HG03565 (cell line): Measurements from ENCODE around the gene TMEFF1.
A peak's percentile ranks its signal among the peaks of the same experiment; 100 is the strongest.
"Not testable (repeated sequence)": the region's sequence is repeated elsewhere in the genome, so short reads cannot be mapped to it uniquely, and the experiment has no call there.

Experiments
- ATAC-seq: cut with Tn5 transposase; IDR thresholded peaks from one replicate; pipeline ENCODE4 v1.9.1; 2021; ENCODE audit warnings: mild to moderate bottlenecking, moderate library complexity; ENCODE audit not compliant: unreplicated experiment

Gene TMEFF1, protein sequence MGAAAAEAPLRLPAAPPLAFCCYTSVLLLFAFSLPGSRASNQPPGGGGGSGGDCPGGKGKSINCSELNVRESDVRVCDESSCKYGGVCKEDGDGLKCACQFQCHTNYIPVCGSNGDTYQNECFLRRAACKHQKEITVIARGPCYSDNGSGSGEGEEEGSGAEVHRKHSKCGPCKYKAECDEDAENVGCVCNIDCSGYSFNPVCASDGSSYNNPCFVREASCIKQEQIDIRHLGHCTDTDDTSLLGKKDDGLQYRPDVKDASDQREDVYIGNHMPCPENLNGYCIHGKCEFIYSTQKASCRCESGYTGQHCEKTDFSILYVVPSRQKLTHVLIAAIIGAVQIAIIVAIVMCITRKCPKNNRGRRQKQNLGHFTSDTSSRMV

DNA sequence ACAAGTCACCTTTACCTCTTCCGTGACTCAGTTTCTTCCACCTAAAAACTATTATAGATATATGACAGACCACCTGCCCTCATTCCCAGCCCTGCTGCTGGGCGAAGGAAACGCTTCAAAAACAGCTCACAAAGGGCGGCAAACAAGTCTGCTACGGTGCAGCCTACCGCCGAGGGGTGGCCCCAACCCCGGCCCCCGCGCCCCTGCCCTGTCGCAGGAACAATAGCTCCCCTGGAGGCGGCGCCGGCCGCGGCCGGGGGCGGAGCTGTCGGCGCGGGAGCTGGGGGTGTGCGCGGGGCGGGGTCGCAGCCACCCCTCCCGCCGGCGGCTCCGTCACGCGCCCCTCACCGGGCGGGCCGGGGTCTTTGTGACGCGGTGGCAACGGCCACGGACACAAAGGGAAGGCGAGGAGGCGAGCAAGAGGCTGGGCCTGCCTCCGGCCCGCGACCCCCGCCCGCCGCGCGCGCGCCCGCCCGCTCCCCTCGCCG lies at the start of gene TMEFF1:
TMEFF1 (plus strand) TSS at position 362 of the 488 bp plus-strand sequence. CDS start 396 bp downstream, outside the sequence.
- peak; percentile 25 for ATAC-seq

DNA sequence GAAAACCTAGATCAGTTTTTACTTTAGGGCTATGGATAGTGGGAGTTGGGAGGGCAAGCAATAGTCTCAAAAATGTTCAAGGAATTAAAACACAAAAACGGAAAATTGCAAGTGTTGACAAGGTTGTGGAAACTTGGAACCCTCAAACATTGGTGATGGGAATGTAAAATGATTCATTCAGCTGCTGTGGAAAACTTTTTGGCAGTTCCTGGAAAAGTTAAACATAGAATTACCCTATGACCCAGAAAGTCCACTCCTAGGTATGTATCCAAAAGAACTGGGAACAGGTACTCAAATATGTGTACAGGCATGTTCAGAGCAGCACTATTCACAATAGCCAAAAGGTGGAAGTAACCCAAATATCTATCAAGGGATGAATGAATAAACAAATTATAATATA lies 47.2 kb upstream of the TMEFF1 start:
- ATAC-seq, result no peak

DNA sequence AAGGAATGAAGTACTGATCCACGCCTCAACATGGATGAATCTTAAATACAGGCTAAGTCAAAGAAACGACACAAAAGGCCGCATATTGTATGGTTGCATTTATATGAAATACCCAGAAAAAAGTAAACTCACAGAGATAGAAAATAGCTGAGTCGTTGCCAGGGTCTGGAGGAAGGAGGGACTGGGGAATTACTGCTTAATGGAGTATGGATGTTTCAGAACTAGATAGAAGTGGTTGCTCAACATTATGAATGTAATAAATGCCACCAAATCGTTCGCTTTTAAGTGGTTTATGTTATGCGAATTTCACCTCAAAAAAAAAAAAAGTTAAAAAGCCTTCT lies 46.8 kb upstream of the TMEFF1 start:
- no peak for ATAC-seq

DNA sequence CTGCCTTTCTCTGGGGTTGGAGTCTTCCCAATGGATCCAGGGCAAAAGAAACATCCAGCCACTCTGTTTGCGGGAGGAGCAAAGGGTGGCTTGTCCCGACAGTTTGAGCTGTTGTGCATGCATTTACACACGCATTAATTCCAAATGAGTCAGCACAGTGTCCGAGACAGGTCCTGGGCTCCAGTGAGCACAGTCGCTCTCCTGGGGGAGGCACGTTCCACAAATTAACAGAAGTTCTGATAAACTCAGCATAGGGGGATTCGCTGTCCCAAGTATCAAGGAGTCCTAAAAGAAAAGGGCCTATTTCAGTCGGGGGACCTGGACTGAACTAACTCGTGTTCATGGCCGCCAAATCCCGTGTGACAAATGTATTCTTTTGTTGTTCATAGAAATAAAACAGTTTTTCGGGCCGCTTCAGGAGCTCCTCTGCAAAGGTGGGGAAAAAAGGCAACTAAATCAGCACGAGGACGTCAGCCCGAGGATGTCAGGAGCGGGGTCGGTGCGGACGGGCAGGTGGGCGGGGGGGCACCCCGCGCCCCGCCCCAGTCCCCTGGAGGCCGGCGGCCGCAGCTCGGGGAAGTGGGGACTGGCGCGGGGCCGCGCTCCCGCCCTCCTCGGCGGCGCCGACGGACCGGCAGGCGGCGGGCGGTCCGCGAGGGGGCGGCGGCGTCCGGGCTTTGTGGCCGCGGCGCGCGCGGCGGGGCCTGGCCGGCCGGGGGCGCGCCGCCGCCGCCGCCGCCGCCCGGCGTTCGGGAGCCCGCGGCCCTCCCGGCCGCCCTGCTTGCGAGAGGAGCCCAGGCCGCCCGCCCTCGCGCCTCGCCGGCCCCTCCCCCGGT lies 46.2 kb upstream of the TMEFF1 start, which contains the start of gene MSANTD3:
MSANTD3 (plus strand) TSS at position 614 of the 836 bp plus-strand sequence. CDS start 14,796 bp downstream, outside the sequence.
- peak; percentile 62 for ATAC-seq

DNA sequence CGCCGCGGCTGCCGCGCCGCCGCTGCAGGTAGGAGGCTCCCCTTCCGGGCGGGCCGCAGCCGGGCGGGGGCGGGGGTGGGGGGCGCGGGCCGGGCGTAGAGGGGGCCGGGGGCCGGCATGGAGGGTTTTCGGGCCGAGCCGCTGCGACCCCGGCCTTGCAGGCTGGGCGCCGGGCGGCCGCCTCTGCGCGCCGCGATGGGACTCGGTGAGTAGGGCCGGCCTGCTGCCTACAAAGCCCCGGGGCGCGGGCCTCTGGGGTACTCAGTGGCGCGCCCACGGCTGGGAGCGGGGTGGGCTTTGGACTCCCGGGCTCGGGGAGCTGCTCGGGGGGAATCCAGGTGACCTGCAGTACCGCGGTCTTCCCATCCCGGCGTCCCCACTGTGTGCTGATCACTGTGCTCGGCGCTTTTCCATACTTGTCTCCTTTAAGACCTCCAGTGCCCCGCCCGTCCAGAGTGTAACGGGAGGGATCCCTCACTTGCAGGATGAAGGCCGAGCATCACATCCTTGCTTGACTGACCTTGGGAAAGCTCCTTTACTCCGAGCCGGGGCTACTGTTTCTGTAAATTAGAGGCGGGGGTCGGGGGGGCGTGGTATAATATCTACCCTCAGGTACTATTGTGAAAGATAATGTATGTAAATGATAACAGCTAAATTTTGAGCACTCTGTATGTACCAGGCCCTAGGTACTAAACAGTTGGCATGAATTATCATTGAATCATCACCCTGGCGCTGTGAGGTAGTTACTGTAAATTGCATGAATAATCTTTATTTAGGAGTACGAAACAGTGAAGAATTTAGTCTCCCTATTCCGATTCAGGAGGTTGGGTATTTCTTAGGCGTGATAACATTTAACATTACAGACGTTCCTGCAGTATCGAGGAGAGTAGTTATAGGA lies 45.3 kb upstream of the TMEFF1 start:
- ATAC-seq, result peak; percentile 40

DNA sequence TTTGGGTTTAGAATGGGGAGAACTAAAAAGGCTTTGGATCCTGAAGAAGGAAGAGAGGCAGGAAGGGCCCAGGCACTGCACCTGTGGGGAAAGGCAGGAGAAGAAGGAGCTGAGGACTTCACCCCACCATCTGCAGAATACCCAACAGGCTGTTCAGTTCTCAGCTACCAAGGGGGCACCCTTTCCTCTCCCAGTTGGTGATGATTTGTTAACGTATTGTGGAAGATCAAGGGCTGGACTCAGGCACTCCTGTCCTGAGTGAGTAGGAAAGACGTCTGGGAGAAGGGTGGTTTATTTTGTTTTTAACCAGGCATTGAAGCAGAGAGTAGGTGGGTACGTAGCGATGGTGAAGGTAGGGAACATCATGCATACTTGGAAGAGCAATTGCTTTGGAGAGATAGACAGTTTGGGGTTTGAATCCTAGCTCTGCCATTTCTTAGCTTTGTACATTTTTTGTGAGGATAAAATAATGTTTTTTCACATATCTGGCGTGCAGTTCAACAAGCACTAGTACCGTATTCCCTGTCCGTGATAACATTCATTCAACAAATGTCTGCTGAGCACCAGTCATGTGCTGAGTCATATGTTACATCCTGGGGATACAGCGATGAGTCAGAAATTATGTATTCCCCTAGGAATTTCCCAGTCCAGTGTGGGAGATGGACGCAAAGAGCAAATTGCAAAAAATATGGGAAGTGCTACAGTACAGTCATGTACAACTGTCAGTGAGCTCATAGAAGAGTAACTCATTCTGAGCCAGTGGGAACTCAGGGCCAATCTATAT lies 43.9 kb upstream of the TMEFF1 start:
- no peak for ATAC-seq

DNA sequence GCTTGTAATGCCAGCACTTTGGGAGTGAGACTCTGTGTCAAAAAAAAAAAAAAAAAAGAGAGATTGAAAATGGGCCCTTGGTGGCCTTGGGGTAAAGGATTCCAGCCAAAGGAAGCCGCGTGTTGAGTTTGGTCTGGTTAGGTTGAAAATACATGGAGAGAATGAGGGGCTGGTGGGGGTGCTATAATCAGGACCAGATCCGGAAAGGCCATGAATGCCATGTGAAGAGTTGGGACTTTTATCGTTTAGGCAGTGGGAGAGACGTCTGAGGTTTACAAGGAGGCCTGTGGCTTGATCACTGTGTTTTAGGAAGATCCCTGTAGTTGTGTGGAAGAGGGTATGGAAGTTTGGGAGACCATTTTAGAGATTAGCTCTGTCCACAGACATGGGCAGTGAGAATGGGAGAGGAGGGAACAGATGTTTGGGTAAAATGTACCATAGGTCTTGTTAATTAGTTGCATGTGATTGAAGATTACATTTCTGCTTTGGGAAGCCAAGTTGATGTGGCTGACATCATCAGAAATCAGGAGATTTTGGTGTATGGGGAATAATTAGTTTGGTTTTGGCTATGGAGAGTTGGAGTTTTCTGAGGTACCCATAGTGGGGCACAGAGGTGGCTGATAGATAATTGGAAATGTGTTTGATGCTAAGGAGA lies 42.5 kb upstream of the TMEFF1 start:
- no peak for ATAC-seq

DNA sequence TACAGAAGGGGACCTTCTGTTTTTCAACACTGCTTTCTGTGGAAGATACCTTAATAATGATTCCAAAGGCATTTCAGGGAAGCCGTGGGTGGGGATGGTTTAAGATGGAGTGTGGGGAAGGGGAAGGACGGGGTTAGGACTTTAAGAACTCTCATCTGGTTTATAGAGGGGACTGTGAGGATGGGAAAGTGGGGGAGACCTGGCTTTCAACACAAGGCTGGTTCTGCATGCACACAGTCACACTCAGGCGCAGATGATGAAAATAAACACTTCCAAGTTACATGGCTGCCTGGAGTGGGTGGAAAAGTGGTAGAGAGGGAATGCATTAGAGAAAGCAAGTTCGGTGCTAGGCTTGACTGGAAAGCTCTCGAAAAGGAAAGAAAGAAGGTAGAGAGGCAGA lies 41.1 kb upstream of the TMEFF1 start:
- no peak for ATAC-seq

DNA sequence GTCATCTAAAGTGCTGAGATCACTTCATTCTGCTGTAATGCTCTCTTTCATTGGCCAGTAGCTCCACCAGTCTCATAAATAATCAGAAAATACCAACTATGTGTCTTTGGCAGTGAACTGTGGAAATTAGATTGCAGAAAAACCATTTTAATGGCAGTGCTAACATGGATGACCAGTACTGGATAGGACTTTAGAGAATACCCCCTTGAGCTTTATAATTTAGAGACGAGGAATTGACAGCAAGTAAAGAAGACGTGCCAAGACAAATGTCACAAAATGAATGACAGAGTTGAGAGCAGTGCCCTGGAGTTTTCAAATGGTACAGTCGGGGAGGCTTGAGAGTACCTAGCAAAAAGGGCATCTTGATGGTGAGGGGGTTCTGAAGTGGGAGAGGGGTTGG lies 40.2 kb upstream of the TMEFF1 start:
- no peak for ATAC-seq

DNA sequence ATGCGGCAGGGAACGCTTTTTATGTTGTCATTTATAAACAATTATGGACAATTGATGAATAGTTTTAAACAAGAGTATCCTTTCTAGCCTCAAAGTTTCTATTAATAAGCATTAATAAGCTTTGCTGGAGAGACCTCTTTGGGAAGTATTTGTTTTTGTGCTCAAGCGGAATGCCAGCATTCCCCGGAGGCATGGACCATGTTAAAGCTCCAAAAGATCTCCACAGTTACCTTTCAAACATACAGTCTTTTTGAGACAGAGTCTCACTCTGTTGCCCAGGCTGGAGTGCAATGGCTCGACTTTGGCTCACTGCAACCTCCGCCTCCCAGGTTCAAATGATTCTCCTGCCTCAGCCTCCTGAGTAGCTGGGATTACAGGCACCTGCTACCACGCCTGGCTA lies 36.4 kb upstream of the TMEFF1 start:
- no peak for ATAC-seq

DNA sequence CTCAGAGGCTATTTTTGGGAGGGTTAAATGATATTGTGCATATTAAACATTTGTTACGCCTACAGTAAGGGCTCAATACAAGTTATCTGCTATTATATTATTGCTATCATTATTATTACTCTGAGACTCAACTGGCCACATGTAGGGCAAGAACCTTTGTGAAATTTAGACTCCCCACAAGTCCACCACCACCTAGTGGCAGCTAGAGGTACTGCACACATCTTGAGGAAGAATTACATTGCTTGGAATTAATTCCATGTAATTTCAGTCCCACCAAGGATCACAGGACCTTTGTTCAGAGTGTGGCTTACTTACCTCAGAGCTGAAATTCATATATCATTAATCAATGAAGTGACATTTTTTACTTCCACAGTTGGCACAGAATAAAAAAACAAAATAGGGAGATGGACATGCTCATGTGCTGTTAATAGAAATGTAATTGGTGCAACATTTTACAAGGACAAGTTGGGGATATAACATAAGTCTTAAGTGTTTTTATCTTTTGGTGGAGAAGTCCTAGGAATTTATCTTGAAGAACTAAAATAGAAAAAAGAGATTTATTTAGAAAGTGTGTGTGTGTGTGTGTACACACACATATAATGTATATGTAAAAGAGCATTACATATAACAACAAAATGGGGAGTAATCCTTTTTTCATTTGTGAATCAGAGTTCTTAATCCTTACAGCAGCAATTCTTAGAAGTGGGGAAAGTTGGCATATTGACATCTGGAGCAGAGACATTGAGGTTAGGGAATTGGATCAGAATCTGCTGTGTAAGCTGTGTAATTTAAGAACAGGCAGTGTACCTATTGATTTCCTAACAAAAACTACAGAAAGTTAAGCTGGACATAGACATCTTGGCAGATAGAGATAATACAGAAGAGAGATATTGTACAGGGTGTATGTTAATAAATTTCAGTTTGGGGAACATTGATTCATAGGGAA lies 34.8 kb upstream of the TMEFF1 start:
- peak; percentile 76 for ATAC-seq

DNA sequence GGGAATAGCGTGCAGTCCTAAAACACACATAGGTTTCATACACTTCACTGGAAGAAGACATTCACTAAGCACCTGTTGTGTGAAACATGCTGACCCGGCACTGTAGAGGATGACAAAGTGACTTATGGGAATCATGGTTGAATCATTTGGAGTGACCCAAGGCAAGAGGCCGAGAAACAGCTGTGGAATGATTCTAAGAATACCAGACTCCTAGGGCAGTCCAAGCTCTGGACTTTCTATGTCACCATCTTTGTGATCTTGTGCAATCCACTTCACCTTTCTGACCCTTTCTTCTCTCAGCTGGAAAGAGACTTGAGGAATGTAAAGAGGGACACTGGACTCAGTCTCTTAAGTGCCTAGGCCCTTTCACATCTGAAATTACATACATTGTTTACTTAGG lies 32.9 kb upstream of the TMEFF1 start:
- ATAC-seq, result no peak

DNA sequence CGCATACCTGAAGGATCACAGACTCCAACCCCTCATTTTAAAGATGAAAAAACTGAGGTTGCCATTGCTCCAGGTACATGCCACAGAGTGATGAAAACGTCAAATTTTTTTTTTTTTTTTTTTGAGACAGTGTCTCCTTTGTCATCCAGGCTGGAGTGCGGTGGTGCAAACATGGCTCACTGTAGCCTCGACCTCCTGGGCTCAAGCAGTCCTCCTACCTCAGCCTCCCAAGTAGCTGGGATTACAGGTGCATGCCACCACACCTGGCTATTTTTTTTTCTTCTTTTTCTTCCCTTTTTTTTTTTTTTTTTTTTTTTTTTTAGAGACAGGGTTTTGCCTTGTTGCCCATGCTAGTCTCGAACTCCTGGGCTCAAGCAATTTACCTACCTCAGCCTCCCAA lies 32.5 kb upstream of the TMEFF1 start:
- not testable (repeated sequence) for ATAC-seq

DNA sequence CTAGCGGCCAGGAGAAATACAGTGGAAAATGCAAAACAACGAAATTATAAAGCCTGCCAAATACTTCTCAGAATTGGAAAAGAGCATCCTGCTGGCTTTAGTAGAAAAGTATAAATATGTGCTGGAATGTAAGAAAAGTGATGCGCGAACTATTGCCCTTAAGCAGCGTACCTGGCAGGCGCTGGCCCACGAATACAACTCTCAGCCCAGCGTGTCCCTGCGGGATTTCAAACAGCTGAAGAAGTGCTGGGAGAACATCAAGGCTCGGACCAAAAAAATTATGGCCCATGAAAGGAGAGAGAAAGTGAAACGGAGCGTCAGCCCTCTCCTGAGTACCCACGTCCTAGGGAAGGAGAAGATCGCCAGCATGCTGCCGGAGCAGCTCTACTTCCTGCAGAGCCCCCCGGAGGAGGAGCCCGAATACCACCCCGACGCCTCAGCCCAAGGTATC lies 31.0 kb upstream of the TMEFF1 start:
- ATAC-seq, result no peak

DNA sequence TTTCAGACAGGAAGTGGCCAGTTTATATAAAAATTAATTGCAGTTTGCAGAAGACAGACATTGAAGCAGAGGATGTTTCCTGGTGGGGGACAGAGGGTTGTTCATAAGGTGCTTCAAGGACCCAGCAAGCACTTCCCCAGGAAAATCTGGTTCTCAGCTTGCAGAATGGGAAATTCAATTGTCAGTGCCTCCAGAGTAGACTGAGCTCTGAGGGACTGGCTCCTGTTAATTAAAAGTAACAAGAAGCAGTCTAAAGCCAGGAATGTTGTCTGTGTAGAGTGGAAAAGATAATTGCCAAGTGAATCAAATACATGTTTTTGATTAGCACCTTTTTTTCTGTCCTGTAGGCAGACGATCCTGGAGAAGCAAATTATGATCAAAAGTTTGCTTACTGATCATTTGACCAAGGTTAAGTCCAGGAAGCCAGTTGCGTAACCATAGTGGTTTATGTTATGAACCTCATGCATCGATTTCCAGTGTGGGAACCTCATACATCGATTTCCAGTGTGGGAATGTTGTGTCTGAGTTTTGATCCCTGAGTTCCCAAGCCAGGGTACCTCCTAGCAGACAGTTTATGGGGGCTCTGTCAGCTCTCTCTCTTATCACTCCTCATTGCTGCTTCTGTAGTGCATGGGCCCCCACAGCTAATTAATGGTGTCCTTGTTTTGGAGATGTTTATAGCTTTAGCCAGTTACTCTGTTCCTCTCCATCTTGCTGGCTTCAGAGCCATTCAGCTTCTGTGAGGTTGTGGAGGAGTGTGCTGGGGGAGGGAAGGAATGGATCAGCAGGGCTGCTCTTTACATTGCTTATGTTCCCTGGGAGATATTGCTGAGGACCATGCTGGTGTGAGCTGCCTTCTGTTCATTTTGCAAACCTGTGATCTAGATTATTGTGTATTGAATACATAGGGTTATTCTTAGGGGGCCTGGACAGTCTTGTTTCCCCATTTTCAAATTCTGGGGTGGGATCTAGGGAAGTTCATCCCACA lies 28.9 kb upstream of the TMEFF1 start:
- no peak for ATAC-seq

DNA sequence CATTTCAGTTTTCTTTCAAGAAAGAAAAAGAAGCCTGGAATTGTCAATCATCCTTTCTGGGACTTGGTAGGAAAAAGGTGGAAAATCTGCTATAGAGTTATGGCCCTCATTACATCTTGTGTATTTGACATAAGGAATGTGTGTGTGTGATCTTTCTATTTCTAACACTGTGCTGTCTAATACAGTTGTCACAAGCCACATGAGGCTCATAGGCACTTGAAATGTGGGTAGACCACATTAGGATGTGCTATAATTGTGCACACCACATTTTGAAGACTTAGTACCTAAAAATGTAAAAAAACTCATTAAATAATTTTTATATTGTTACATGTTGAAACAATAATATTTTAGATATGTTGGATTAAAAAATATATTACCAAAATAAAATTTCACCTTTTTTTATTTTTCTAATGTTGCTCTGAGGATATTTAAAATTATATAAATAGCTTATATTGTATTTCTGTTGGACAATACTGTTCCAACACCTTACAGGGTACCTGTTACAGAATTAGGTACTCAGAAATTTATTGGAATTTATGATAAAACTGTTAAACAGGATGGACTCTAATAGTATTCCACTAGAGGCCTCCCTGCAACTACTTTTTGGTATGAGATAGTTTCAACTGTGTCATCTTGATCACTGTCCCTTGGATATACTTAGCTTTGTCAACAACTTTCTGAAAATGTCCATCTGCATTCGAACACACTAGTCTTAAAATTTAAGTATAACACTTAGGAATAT lies 27.6 kb upstream of the TMEFF1 start:
- ATAC-seq, result no peak
